ENCODE measurements around the gene ACACA. TPM values are rescaled to one million over a fixed set of nuclear protein-coding genes. Genes with fewer than 3 reads are reported as not detected.
"Not testable (repeated sequence)": the region's sequence is repeated elsewhere in the genome, so short reads cannot be mapped to it uniquely, and the experiment has no call there.

ACACA gene
- total RNA-seq, 1 donor from 2014 or later, result 44.8 TPM

DNA sequence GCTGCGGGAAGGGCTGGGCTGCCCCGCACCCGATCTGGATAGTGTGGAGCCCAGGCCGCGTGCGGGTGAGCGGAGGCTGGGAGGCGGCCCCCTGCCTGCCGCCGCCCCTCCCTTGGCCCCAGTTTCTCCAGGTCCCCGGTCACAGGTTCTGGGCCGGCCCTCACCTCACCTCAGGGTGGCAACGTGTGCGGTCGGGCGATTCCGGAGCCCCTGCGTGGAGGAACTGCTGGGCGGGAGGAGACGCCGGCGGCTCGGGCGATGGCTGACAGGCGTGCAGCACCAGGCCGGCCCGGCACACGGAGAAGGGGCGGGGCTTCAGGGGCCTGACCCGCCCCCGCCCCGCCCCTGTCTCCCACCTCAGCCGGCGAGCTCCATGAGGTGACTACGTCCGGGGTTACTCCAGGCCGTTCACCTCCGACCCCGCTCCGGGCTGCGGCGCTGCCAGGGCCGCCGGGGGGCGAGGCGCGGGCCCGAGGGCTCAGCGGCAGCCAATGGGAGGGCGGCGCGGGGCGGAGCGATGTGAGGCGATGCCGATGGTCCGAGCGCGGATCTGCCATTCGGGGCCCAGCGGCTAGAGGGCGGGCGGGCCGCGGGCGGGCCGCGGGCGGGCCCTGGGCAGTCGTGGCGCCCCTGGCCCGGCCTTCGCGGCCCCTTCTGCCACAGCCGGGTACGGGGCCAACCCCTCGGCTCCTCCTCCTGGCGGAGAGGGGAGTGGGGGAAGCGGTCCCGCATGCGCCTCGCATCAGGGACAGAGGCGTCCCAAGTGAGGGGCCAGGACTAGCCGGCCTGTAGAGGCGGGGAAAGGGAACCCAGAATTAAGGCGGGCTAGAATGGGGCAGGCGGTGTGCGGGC is 47.6 kb downstream of the ACACA start:
- peak; percentile 77 for DNase-seq (ENCODE audit: low read depth)
- H3K4me3 ChIP-seq (ENCODE audit: low read depth, low read length), result peak overlapping the region; percentile 78
- FAIRE-seq, result no peak
- TF ChIP-seq, protein P1, sequence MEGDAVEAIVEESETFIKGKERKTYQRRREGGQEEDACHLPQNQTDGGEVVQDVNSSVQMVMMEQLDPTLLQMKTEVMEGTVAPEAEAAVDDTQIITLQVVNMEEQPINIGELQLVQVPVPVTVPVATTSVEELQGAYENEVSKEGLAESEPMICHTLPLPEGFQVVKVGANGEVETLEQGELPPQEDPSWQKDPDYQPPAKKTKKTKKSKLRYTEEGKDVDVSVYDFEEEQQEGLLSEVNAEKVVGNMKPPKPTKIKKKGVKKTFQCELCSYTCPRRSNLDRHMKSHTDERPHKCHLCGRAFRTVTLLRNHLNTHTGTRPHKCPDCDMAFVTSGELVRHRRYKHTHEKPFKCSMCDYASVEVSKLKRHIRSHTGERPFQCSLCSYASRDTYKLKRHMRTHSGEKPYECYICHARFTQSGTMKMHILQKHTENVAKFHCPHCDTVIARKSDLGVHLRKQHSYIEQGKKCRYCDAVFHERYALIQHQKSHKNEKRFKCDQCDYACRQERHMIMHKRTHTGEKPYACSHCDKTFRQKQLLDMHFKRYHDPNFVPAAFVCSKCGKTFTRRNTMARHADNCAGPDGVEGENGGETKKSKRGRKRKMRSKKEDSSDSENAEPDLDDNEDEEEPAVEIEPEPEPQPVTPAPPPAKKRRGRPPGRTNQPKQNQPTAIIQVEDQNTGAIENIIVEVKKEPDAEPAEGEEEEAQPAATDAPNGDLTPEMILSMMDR (IDR thresholded peaks at IDR 0.05; ENCODE audit: insufficient read depth, low read length, severe bottlenecking), result no peak
- H3K27me3 ChIP-seq (ENCODE audit: control insufficient read depth, insufficient read depth, low read length), result no peaks in the 10 kb centered on the region
- no peaks in the 10 kb centered on the region for H3K36me3 ChIP-seq (ENCODE audit: control insufficient read depth, insufficient read depth, low read length)

DNA sequence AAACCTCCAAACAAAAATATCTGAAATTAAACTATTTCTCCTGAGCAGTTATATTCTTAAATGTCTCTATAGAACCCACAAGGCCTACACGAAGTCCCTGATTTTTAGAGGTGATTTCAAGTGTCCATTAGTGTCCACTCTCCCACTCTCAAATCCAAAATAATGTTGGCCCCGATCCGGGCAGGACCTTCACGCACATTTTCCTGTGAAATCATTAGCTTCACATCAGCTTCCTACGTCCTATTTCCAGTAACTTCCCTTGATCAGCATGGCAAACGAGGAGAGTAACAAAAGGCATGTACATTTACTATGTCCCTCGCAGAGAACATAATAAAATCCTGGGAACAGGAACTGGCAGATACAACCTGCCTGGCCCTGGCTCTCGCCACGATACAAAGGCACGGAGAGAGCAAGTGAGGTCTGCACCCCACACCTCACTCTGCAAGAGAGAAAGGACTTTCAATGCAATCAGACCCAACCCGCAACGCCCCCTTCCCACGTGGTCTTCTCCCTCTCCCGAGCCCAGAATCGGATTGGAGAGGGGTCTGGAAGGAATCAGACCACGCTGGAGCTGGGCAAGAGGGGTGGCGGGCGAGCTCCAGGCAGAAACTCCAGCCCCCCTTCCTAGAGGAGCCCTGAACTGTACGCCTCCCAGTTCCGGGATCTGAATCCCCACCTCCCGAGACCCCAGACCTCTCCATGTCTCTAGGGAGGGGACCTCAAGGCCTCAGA is 48.4 kb downstream of the ACACA start:
- no peaks in the 10 kb centered on the region for H3K36me3 ChIP-seq (ENCODE audit: control insufficient read depth, insufficient read depth, low read length)
- TF ChIP-seq, protein P1 (IDR thresholded peaks at IDR 0.05; ENCODE audit: insufficient read depth, low read length, severe bottlenecking), result no peak
- H3K27me3 ChIP-seq (ENCODE audit: control insufficient read depth, insufficient read depth, low read length), result no peaks in the 10 kb centered on the region
- peak overlapping the region; percentile 78 for H3K4me3 ChIP-seq (ENCODE audit: low read depth, low read length)
- FAIRE-seq (no peak), DNase-seq (ENCODE audit: low read depth) (peak; percentile 29)

DNA sequence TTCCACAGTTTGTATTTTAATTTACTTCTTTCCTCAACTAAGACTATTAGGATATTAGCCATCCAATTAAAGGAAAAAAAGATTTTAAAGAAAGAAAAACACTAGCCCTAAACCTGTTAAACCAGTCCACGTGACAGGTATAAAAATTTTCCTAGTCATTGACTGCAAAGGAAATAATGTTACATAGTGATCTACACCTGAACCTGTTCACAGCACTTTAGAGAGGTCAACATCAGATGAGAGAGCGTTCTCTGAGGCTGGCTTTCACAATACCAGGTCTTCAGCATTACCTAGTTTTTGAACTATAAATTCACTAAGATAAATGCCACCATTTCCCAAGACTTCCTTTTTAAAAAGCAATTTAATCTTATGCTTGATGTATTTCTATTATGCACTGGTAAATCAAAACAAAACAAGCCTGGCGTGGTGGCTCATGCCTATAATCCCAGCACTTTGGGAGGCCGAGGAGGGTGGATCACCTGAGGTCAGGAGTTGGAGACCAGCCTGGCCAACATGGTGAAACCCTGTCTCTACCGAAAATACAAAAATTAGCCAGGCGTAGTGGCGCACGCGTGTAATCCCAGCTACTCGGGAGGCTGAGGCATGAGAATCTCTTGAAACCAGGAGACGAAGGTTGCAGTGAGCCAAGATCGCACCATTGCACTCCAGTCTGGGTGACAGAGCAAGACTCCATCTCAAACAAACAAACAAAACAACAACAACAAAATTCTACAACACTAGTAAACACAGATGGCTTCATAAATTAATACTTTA is 49.7 kb downstream of the ACACA start:
- H3K27me3 ChIP-seq (ENCODE audit: control insufficient read depth, insufficient read depth, low read length); FAIRE-seq; H3K36me3 ChIP-seq (ENCODE audit: control insufficient read depth, insufficient read depth, low read length): not testable (repeated sequence)
- peak overlapping the region; percentile 78 for H3K4me3 ChIP-seq (ENCODE audit: low read depth, low read length)
- peak; percentile 41 for DNase-seq (ENCODE audit: low read depth)

DNA sequence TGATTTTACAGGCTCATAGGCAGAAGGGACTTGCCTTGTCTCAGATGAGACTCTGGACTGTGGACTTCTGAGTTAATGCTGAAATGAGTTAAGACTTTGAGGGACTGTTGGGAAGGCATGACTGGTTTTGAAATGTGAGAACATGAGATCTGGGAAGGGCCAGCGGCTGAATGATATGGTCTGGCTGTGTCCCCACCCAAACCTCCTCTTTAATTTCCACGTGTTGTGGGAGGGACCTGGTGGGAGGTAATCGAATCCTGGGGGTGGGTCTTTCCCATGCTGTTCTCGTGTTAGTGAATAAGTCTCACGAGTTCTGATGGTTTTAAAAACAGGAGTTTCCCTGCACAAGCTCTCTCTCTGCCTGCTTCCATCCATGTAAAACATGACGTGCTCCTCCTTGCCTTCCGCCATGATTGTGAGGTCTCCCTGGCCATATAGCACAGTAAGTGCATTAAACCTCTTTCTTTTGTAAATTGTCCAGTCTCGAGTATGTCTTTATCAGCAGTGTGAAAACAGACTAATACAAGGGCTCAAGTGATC is 59.7 kb downstream of the ACACA start:
- H3K36me3 ChIP-seq (ENCODE audit: control insufficient read depth, insufficient read depth, low read length); FAIRE-seq; H3K27me3 ChIP-seq (ENCODE audit: control insufficient read depth, insufficient read depth, low read length); DNase-seq (ENCODE audit: low read depth); H3K4me3 ChIP-seq (ENCODE audit: low read depth, low read length): not testable (repeated sequence)

DNA sequence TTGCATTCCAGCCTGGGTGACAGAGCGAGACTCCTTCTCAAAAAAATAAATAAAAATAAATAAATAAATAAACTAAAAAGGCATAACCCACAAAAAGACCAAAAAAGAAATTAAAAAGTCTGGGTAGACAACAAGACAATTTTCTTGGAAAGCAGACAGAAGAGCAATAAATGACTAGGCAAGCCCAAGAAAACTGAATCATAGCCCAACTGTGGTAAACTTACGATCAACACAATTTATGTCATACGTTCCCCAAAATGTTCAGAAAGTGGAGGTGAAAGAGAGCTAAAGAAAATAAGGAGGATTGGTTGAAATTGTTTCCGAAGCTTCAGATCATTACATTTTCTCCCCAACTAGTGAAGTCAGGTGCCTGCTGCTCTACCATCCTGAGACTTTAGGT is 62.1 kb downstream of the ACACA start:
- Histone ChIP-seq H3K27me3 (ENCODE audit: control insufficient read depth, insufficient read depth, low read length) (no peaks in the 10 kb centered on the region), H3K36me3 (ENCODE audit: control insufficient read depth, insufficient read depth, low read length) (peaks cover 3% of the 10 kb centered on the region), H3K4me3 (ENCODE audit: low read depth, low read length) (no peak overlapping the region)
- FAIRE-seq (no peak), DNase-seq (ENCODE audit: low read depth) (no peak)
- TF ChIP-seq, protein P1 (IDR thresholded peaks at IDR 0.05; ENCODE audit: insufficient read depth, low read length, severe bottlenecking), result no peak

DNA sequence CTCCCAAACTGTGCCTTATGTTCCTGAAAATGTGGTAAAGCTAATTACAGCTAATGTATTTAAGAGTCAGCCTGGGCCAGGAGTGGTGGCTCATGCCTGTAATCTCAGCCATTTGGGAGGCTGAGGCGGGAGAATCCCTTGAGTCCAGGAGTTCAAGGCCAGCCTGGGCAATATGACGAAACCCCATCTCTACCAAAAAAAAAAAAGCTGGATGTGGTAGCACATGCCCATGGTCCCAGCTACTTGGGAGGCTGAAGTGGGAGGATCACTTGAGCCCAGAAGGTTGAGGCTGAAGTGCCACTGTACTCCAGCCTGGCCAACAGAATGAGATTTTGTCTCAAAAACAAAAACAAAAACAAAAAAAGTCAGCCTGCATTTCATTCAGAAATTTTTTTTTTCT is 64.0 kb downstream of the ACACA start:
- H3K4me3 ChIP-seq (ENCODE audit: low read depth, low read length), result no peak overlapping the region
- DNase-seq (ENCODE audit: low read depth) (no peak), FAIRE-seq (no peak)
- peaks cover 6% of the 10 kb centered on the region for H3K36me3 ChIP-seq (ENCODE audit: control insufficient read depth, insufficient read depth, low read length)
- TF ChIP-seq, protein P1 (IDR thresholded peaks at IDR 0.05; ENCODE audit: insufficient read depth, low read length, severe bottlenecking), result no peak
- H3K27me3 ChIP-seq (ENCODE audit: control insufficient read depth, insufficient read depth, low read length), result no peaks in the 10 kb centered on the region

Measured in bronchial epithelial cell (primary cell).